GM08714 (cell line): ENCODE data around the gene FBXL12.
"Not testable (repeated sequence)": the region's sequence is repeated elsewhere in the genome, so short reads cannot be mapped to it uniquely, and the experiment has no call there.

Experiments
- H3K4me3 ChIP-seq: fragments of 200-500 bp; sonication (Bioruptor generic); 2 replicates; pipeline ENCODE4 v1.5.1; 2014; ENCODE audit warnings: mild to moderate bottlenecking, low read length, inconsistent platforms
- ZNF274 ChIP-seq: IDR thresholded peaks from 2 replicates; pipeline ENCODE4 v1.6.1; 2012; ENCODE audit warnings: mild to moderate bottlenecking, low read depth, low read length

Gene FBXL12

GRCh38 chr19:9786819-9787218 lies 32.1 kb downstream of the FBXL12 start:
- no peak for TF ChIP-seq ZNF274
- no peak overlapping the region for H3K4me3 ChIP-seq

GRCh38 chr19:9786342-9786741 lies 32.5 kb downstream of the FBXL12 start:
- no peak for TF ChIP-seq ZNF274
- H3K4me3 ChIP-seq = peak overlapping the region; percentile 86; the same call in 1 of the 2 replicates

GRCh38 chr19:9785367-9786331 lies 33.2 kb downstream of the FBXL12 start:
- peak overlapping the region; percentile 86; the same call in 1 of the 2 replicates for H3K4me3 ChIP-seq
- no peak for TF ChIP-seq ZNF274

DNA sequence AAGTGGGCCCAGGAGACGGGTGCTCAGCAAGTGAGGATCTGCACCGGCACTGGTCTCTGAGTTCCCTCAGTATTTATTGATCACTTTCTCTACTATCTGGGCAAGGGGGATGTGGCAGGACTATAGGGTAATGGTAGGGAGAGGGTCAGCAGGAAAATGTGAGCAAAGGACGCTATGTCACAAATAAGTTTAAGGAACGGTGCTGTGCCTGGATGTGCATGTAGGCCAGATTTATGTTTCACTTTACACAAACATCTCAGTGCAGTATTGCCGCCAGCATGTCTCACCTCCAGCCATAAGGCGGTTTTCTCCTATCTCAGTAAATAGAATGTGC lies 34.7 kb downstream of the FBXL12 start:
- not testable (repeated sequence) for H3K4me3 ChIP-seq

DNA sequence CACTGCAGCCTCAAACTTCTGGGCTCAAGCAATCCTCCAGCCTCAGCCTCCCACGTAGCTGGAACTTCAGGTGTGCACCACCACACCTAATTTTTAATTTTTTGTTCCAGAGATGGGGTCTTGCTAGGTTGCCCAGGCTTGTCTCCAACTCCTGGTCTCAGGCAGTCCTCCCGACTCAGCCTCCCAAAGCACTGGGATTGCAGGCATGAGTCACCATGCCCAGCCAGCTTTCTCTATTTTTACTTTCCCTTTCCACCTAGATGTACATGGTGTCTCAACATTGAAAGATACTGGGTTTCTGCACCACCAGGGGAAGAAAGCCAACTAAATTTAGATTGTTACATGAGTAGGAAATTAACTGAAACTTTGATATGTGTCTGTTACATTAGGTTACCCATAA lies 36.5 kb downstream of the FBXL12 start:
- no peak overlapping the region for H3K4me3 ChIP-seq
- no peak for TF ChIP-seq ZNF274

- peak within 1 kb of the TSS; percentile 71 for H3K4me3 ChIP-seq
- TF ChIP-seq ZNF274 = no peak
Measured at GRCh38 chr19:9768175-9769112, 50.4 kb downstream of the FBXL12 start, which contains the start of gene ZNF846. TSS of gene ZNF846 (minus strand) at chr19:9768738. CDS start at chr19:9764950, 3,788 bp downstream.
